Neuronal stem cell (in vitro differentiated cells): ENCODE data around the gene FOXD3.

Experiments
- DNase-seq: peaks from one replicate; pipeline ENCODE4 v3.0.0-alpha.2; 2013; ENCODE audit warnings: low spot score
- H2AFZ ChIP-seq: one replicate; pipeline ENCODE4 v1.6.1; 2013; ENCODE audit warnings: mild to moderate bottlenecking, low read length, inconsistent platforms
- H2AK5ac ChIP-seq: 2 replicates; pipeline ENCODE4 v1.6.1; 2013; ENCODE audit warnings: low read depth, mild to moderate bottlenecking, inconsistent platforms, low read length, moderate library complexity, mixed read lengths
- H2BK120ac ChIP-seq: 2 replicates; pipeline ENCODE4 v1.6.1; 2013; ENCODE audit warnings: low read depth, mild to moderate bottlenecking, inconsistent platforms, low read length, moderate library complexity, mixed read lengths
- H2BK12ac ChIP-seq: one replicate; pipeline ENCODE4 v1.6.1; 2013; ENCODE audit warnings: low read length, inconsistent platforms
- H2BK15ac ChIP-seq: 2 replicates; pipeline ENCODE4 v1.6.1; 2013; ENCODE audit warnings: mild to moderate bottlenecking, low read length, inconsistent platforms, mixed read lengths
- H2BK5ac ChIP-seq: one replicate; pipeline ENCODE4 v1.6.1; 2013; ENCODE audit warnings: inconsistent platforms, mild to moderate bottlenecking, low read length, moderate library complexity
- H3K14ac ChIP-seq: one replicate; pipeline ENCODE4 v1.6.1; 2013; ENCODE audit warnings: low read length, inconsistent platforms
- H3K18ac ChIP-seq: 2 replicates; pipeline ENCODE4 v1.6.1; 2013; ENCODE audit warnings: low read length, inconsistent platforms
- H3K23ac ChIP-seq: 2 replicates; pipeline ENCODE4 v1.6.1; 2013; ENCODE audit warnings: low read depth, mild to moderate bottlenecking, mixed read lengths, low read length, inconsistent platforms; ENCODE audit not compliant: poor library complexity
- H3K27ac ChIP-seq: replicated peaks from 3 replicates; pipeline ENCODE4 v1.5.1; 2013; ENCODE audit warnings: low read length, inconsistent platforms
- H3K27me3 ChIP-seq, 3 experiments: 2 replicates each; pipeline ENCODE4 v1.6.1; 2013; ENCODE audit warnings: low read length in 3 of 3, mild to moderate bottlenecking in 2 of 3, inconsistent platforms in 1 of 3, low read depth in 1 of 3, mixed read lengths in 1 of 3, moderate library complexity in 1 of 3; ENCODE audit not compliant: control insufficient read depth in 3 of 3, insufficient read depth in 3 of 3
- H3K36me3 ChIP-seq, 2 donors: replicated peaks in 1 of 2; 2 replicates each; pipeline ENCODE4 v1.6.1; 2013; ENCODE audit warnings: low read length in 2 of 2; ENCODE audit not compliant: control insufficient read depth in 2 of 2, insufficient read depth in 2 of 2
- H3K4ac ChIP-seq: 2 replicates; pipeline ENCODE4 v1.6.1; 2013; ENCODE audit warnings: inconsistent platforms, mild to moderate bottlenecking, low read length, moderate library complexity
- H3K4me1 ChIP-seq, 2 donors: 1 replicate in 1 of 2; 2 replicates in 1 of 2; pipeline ENCODE4 v1.6.1; 2013; ENCODE audit warnings: low read length in 2 of 2, low read depth in 1 of 2; ENCODE audit not compliant: control insufficient read depth in 2 of 2, insufficient read depth in 1 of 2
- H3K4me2 ChIP-seq: one replicate; pipeline ENCODE4 v1.6.1; 2013; ENCODE audit warnings: mild to moderate bottlenecking, low read length, inconsistent platforms; ENCODE audit not compliant: insufficient read depth, poor library complexity, severe bottlenecking
- H3K4me3 ChIP-seq, 2 donors: 2 replicates each; pipeline ENCODE4 v1.5.1; 2013; ENCODE audit warnings: low read length in 2 of 2, mild to moderate bottlenecking in 2 of 2, inconsistent platforms in 1 of 2, moderate library complexity in 1 of 2
- H3K79me1 ChIP-seq: one replicate; pipeline ENCODE4 v1.6.1; 2013; ENCODE audit warnings: low read depth, mild to moderate bottlenecking, inconsistent platforms, low read length, moderate library complexity
- H3K9ac ChIP-seq: one replicate; pipeline ENCODE4 v1.6.1; 2013; ENCODE audit warnings: mild to moderate bottlenecking, low read depth, low read length, inconsistent platforms; ENCODE audit not compliant: poor library complexity
- H3K9me3 ChIP-seq, 2 donors: replicated peaks in 1 of 2; 2 replicates each; pipeline versions ENCODE3 to v1.6.1; 2013; ENCODE audit warnings: low read length in 2 of 2, mild to moderate bottlenecking in 2 of 2, inconsistent platforms in 1 of 2, low read depth in 1 of 2, mixed read lengths in 1 of 2, moderate library complexity in 1 of 2; ENCODE audit not compliant: control insufficient read depth in 2 of 2, insufficient read depth in 1 of 2
- H4K8ac ChIP-seq: one replicate; pipeline ENCODE4 v1.6.1; 2013; ENCODE audit warnings: low read depth, mild to moderate bottlenecking, inconsistent platforms, low read length, moderate library complexity
- H4K91ac ChIP-seq: one replicate; pipeline ENCODE4 v1.6.1; 2013; ENCODE audit warnings: low read length, low read depth, mild to moderate bottlenecking, inconsistent platforms; ENCODE audit not compliant: poor library complexity
- WGBS, 2 donors: extraction: QIAGEN DNeasy Blood & Tissue Kit; methylation state at CpG; one replicate each; pipeline ENCODE4 v1.1.7; 2013; ENCODE audit warnings: missing lambda C conversion rate in 2 of 2, mixed read lengths in 1 of 2; ENCODE audit not compliant: insufficient read length in 2 of 2, insufficient replicate concordance in 1 of 2; ENCODE audit errors: extremely low coverage in 2 of 2; 5-methylcytosine and 5-hydroxymethylcytosine counted together

FOXD3 gene

GRCh38 chr1:63362578-63362977, 40.2 kb downstream of the FOXD3 start:
- DNase-seq = no peak
- Histone ChIP-seq H3K36me3 (no peaks in the 10 kb centered on the region), H3K9ac (no peak overlapping the region), H2BK5ac (no peak overlapping the region), H3K4ac (no peak overlapping the region), H4K8ac (no peak overlapping the region), H3K14ac (no peak overlapping the region), H3K79me1 (no peaks in the 10 kb centered on the region), H2BK15ac (no peak overlapping the region), H2AK5ac (no peak overlapping the region), H4K91ac (no peak overlapping the region), H3K23ac (no peak overlapping the region), H3K4me2 (no peak overlapping the region), H3K4me1 (peaks cover 4 to 7% of the 10 kb centered on the region in 2 donors), H3K27me3 (peaks cover 0 to 3% (median 3%) of the 10 kb centered on the region in 3 experiments), H3K27ac (no peak overlapping the region), H2BK12ac (no peak overlapping the region), H2BK120ac (no peak overlapping the region), H3K18ac (no peak overlapping the region), H3K4me3 (no peak overlapping the region), H2AFZ (no peak overlapping the region), H3K9me3 (peaks cover 0 to 3% of the 10 kb centered on the region in 2 donors)
- no CpG with 5 or more reads among the region's 1 CpG for WGBS, 2 donors

GRCh38 chr1:63363014-63363413, 40.6 kb downstream of the FOXD3 start:
- Histone ChIP-seq H4K91ac (no peak overlapping the region), H3K18ac (no peak overlapping the region), H2BK12ac (no peak overlapping the region), H2BK5ac (no peak overlapping the region), H3K27ac (no peak overlapping the region), H3K4me1 (peaks cover 4 to 7% of the 10 kb centered on the region in 2 donors), H3K9me3 (peaks cover 0 to 3% of the 10 kb centered on the region in 2 donors), H2AFZ (no peak overlapping the region), H3K27me3 (peaks cover 0 to 3% (median 3%) of the 10 kb centered on the region in 3 experiments), H2BK15ac (no peak overlapping the region), H2BK120ac (no peak overlapping the region), H4K8ac (no peak overlapping the region), H3K36me3 (no peaks in the 10 kb centered on the region), H3K23ac (no peak overlapping the region), H3K14ac (no peak overlapping the region), H3K9ac (no peak overlapping the region), H3K79me1 (no peaks in the 10 kb centered on the region), H3K4me3 (no peak overlapping the region), H2AK5ac (no peak overlapping the region), H3K4me2 (no peak overlapping the region), H3K4ac (no peak overlapping the region)
- DNase-seq = no peak
- no CpG with 5 or more reads among the region's 5 CpGs for WGBS, 2 donors

DNA sequence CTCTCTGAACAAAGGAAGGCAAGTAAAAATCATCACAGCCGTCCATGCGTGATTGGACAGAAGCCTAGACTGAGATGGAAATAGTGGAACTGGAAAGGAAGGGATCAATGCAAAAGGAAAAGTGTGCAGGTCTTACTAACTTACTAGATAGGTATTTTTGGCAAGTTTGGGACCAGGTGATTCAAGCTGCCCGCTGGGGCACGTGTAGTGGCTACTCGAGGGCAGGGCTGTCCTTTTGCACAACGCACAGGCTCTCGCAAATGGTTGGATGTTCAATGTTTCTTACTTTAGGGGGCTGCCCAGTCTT, 44.5 kb downstream of the FOXD3 start:
- peak overlapping the region; percentile 55 for H3K23ac ChIP-seq
- H3K9me3 ChIP-seq = peaks cover 0 to 3% of the 10 kb centered on the region in 2 donors
- peaks cover 4 to 7% of the 10 kb centered on the region in 2 donors for H3K4me1 ChIP-seq
- peak overlapping the region; percentile 48 for H3K4me2 ChIP-seq
- H3K27me3 ChIP-seq = peaks cover 0 to 3% (median 3%) of the 10 kb centered on the region in 3 experiments
- no peaks in the 10 kb centered on the region for H3K79me1 ChIP-seq
- no peak overlapping the region for H2BK120ac ChIP-seq
- peak overlapping the region; percentile 100 for H2AFZ ChIP-seq
- peak overlapping the region; percentile 97 for H3K18ac ChIP-seq
- peak overlapping the region; percentile 10 for H3K4ac ChIP-seq
- peak overlapping the region; percentile 54 for H3K9ac ChIP-seq
- no peak overlapping the region for H2BK5ac ChIP-seq
- H3K36me3 ChIP-seq = peaks cover 0 to 15% of the 10 kb centered on the region in 2 donors
- no peak overlapping the region for H2AK5ac ChIP-seq
- no peak overlapping the region for H4K91ac ChIP-seq
- no peak for DNase-seq
- H3K14ac ChIP-seq = no peak overlapping the region
- H2BK15ac ChIP-seq = peak overlapping the region; percentile 65
- no peak overlapping the region for H2BK12ac ChIP-seq
- H4K8ac ChIP-seq = no peak overlapping the region
- H3K4me3 ChIP-seq = peak overlapping the region in 1 of 2 donors; percentile 96
- no CpG with 5 or more reads among the region's 7 CpGs for WGBS, 2 donors
- peak overlapping the region; percentile 13 for H3K27ac ChIP-seq

DNA sequence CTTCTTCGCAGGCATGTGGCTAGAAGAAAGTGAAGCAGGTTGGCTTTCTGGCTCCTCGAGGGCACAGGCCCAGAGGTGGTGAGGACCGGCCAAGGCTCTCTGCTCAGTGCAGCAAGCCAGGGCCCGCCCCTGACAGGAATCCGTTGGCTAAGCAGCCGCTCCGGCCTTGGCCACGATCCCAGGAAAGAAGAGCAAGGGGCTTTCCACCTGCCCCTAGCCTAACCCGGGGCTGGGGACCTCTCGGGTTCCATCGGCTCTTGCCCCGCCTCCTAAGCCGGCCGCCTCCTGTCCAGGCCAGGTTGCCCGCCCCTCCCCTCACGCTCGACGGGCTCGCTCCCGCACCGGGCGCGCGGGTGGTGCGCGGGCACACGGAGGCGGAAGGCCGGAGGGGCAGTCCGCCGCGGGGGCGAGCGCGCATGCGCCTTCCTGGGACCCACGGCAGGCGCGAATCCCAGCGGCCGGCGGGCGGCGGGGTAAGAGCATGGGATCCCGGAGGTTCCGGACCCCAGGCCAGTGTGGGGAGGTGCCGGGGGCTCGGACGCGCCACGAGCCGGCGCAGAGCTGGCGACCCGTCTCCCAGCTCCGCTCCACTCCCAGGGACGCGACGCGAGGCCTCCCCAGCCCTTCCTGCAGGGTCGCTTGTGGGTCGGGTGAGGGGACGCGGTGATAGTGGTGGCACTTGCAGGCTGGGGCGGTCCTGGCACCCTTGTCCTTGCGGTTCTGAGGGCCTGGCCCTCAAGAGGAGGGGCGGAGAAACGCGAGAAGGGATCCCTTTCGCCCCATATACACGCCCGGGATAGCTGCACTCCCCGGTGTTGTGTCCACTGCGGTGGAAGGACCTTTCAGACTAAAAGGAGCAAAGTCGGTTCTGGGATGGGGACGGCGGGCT, 45.1 kb downstream of the FOXD3 start, which contains the start of gene ALG6:
Gene ALG6, plus strand, starts transcription at position 413 of the 889 bp plus-strand sequence. CDS start 3,351 bp downstream, outside the sequence.
- Histone ChIP-seq H3K27me3 (peaks cover 0 to 3% (median 3%) of the 10 kb centered on the region in 3 experiments), H3K4me1 (peaks cover 4 to 7% of the 10 kb centered on the region in 2 donors), H2BK15ac (peak within 1 kb of the TSS; percentile 87), H3K9me3 (peaks cover 0 to 3% of the 10 kb centered on the region in 2 donors), H2AK5ac (no peak within 1 kb of the TSS), H2AFZ (peak within 1 kb of the TSS; percentile 100), H2BK5ac (peak within 1 kb of the TSS; percentile 98), H3K14ac (peak within 1 kb of the TSS; percentile 99), H3K4me2 (peak within 1 kb of the TSS; percentile 80), H4K8ac (peak within 1 kb of the TSS; percentile 52), H3K27ac (peak within 1 kb of the TSS; percentile 61), H4K91ac (peak within 1 kb of the TSS; percentile 100), H2BK120ac (no peak within 1 kb of the TSS), H3K79me1 (no peaks in the 10 kb centered on the region), H3K36me3 (peaks cover 0 to 21% of the 10 kb centered on the region in 2 donors), H3K18ac (peak within 1 kb of the TSS; percentile 100), H3K23ac (peak within 1 kb of the TSS; percentile 97), H3K4ac (peak within 1 kb of the TSS; percentile 10), H3K4me3 (peak within 1 kb of the TSS; percentile 96 to 97), H2BK12ac (no peak within 1 kb of the TSS), H3K9ac (peak within 1 kb of the TSS; percentile 99)
- no CpG with 5 or more reads among the region's 77 CpGs for WGBS, 2 donors
- DNase-seq = peak; percentile 96
